Mucosa of stomach (tissue), 1 donor: ENCODE results near the gene CRYGC.
"Not testable (repeated sequence)": the region's sequence is repeated elsewhere in the genome, so short reads cannot be mapped to it uniquely, and the experiment has no call there.

Source experiments
- H3K27me3 ChIP-seq: one replicate; pipeline ENCODE4 v1.7.0; 2013; ENCODE audit warnings: mild to moderate bottlenecking, low read length; ENCODE audit not compliant: control insufficient read depth, insufficient read depth
- H3K36me3 ChIP-seq: one replicate; pipeline ENCODE4 v1.7.0; 2013; ENCODE audit warnings: low read length; ENCODE audit not compliant: control insufficient read depth, insufficient read depth
- H3K4me1 ChIP-seq: one replicate; pipeline ENCODE4 v1.7.0; 2013; ENCODE audit warnings: mild to moderate bottlenecking, low read length; ENCODE audit not compliant: control insufficient read depth, insufficient read depth
- H3K4me3 ChIP-seq: one replicate; pipeline ENCODE4 v1.7.0; 2013; ENCODE audit warnings: low read length
- H3K9ac ChIP-seq: one replicate; pipeline ENCODE4 v1.7.0; 2013; ENCODE audit warnings: mild to moderate bottlenecking, low read length, moderate library complexity
- H3K9me3 ChIP-seq: one replicate; pipeline ENCODE4 v1.7.0; 2013; ENCODE audit warnings: mild to moderate bottlenecking, low read length, moderate library complexity; ENCODE audit not compliant: control insufficient read depth
- donor health status: Pancreatic carcinoma.

The CRYGC gene

GRCh38 chr2:208150094-208150493 is 20.5 kb upstream of the CRYGC start:
- no peaks in the 10 kb centered on the region for H3K36me3 ChIP-seq
- H3K9ac ChIP-seq: no peak overlapping the region
- peaks cover 5% of the 10 kb centered on the region for H3K27me3 ChIP-seq
- no peaks in the 10 kb centered on the region for H3K9me3 ChIP-seq
- no peaks in the 10 kb centered on the region for H3K4me1 ChIP-seq
- H3K4me3 ChIP-seq: no peak overlapping the region

DNA sequence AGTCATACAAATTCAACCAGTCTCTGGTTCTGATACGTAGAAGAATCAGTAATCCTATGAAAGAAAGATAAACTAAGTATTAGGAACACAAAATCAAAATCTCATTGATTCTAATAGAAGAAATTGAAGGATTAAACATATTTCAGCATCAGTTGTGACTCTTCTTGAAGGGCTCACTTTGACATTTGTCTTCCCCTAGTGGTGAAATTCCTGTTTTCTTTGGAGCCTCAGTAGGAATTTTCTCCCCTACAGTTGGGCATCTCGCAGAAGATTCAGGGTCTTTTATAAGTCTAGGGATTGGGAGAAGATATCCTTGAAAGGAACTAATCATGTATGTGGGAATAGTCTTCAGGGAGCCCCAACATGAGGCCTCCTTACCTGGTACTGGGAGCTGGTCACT is 19.2 kb upstream of the CRYGC start:
- no peak overlapping the region for H3K4me3 ChIP-seq
- no peak overlapping the region for H3K9ac ChIP-seq
- no peaks in the 10 kb centered on the region for H3K4me1 ChIP-seq
- H3K27me3 ChIP-seq: peaks cover 5% of the 10 kb centered on the region
- no peaks in the 10 kb centered on the region for H3K9me3 ChIP-seq
- H3K36me3 ChIP-seq: no peaks in the 10 kb centered on the region

- Histone ChIP-seq H3K9ac (no peak overlapping the region), H3K36me3 (no peaks in the 10 kb centered on the region), H3K4me3 (no peak overlapping the region), H3K4me1 (peaks cover 3% of the 10 kb centered on the region), H3K9me3 (no peaks in the 10 kb centered on the region), H3K27me3 (peaks cover 5% of the 10 kb centered on the region)
Measured at GRCh38 chr2:208147759-208148158, 18.1 kb upstream of the CRYGC start.

DNA sequence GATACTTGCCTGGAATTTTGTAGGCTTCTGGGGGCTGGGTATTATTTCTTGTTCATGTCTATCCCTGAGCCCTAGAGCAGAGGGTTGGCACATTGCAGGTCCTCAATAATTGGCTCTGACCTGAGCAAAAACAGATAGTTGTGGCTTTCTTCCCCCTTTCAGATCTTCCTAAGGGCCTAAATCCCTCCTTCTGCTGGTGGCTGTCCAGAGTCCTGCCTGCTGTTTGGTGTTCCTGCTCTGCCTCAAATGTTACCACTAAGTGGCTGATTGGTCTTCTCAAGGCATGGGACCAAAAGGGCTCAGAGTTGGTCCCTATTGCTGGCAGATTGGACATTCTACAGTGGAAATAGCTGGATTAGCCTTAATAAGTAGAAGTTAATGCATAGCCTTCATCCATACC is 17.4 kb upstream of the CRYGC start:
- H3K4me1 ChIP-seq: peaks cover 6% of the 10 kb centered on the region
- no peak overlapping the region for H3K4me3 ChIP-seq
- peaks cover 5% of the 10 kb centered on the region for H3K27me3 ChIP-seq
- H3K36me3 ChIP-seq: no peaks in the 10 kb centered on the region
- no peaks in the 10 kb centered on the region for H3K9me3 ChIP-seq
- no peak overlapping the region for H3K9ac ChIP-seq

- Histone ChIP-seq H3K27me3 (peaks cover 5% of the 10 kb centered on the region), H3K9me3 (no peaks in the 10 kb centered on the region), H3K4me1 (peaks cover 6% of the 10 kb centered on the region), H3K4me3 (no peak within 1 kb of the TSS), H3K9ac (no peak within 1 kb of the TSS), H3K36me3 (no peaks in the 10 kb centered on the region)
Measured at GRCh38 chr2:208146006-208146405, 16.4 kb upstream of the CRYGC start, which contains the start of gene CRYGB. TSS of gene CRYGB (minus strand) at chr2:208146158. CDS start at chr2:208146120, 38 bp downstream.

GRCh38 chr2:208142925-208143799 is 13.5 kb upstream of the CRYGC start:
- Histone ChIP-seq H3K27me3 (peaks cover 5% of the 10 kb centered on the region), H3K36me3 (no peaks in the 10 kb centered on the region), H3K4me3 (no peak overlapping the region), H3K9ac (no peak overlapping the region), H3K9me3 (no peaks in the 10 kb centered on the region), H3K4me1 (peaks cover 6% of the 10 kb centered on the region)

DNA sequence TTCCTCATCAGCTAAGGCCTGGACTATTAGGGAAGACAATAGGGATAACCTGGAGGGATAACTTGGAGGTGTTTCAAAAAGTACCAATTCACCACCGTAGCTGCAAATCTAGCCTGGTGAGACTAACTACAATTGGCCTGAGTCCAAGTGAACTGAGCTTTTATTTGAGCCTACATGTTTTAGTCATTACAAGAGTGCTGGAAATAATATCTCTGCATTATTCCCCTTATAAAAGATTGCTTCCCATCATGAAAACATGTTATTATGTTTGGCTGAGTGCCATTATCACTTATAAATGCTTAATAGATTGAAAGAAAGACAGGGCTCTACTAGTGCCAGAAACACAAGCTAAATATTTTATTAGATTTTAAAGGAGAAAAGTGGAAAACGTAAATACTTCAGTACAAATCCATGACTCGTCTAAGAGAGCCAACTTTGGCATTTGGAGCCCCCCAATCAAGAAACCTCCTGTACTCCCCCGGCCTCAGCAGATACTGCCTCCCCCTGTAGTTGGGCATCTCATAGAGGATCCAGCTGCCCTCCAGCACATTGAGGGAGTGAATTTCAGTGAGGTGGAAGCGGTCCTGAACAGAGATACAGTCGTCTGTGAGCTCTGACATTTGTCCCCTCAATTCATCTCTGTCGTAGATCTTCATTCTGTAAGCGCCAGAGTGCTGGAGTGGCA is 12.8 kb upstream of the CRYGC start:
- H3K4me3 ChIP-seq: no peak overlapping the region
- peaks cover 4% of the 10 kb centered on the region for H3K27me3 ChIP-seq
- no peak overlapping the region for H3K9ac ChIP-seq
- no peaks in the 10 kb centered on the region for H3K9me3 ChIP-seq
- H3K4me1 ChIP-seq: peaks cover 6% of the 10 kb centered on the region
- no peaks in the 10 kb centered on the region for H3K36me3 ChIP-seq

- Histone ChIP-seq H3K27me3 (no peaks in the 10 kb centered on the region), H3K4me3 (no peak overlapping the region), H3K36me3 (no peaks in the 10 kb centered on the region), H3K9ac (no peak overlapping the region), H3K4me1 (peaks cover 30% of the 10 kb centered on the region), H3K9me3 (no peaks in the 10 kb centered on the region)
Measured at GRCh38 chr2:208139447-208139846, 9.8 kb upstream of the CRYGC start.

- H3K9me3 ChIP-seq, H3K9ac ChIP-seq, H3K27me3 ChIP-seq, H3K4me3 ChIP-seq, H3K36me3 ChIP-seq: not testable (repeated sequence)
- H3K4me1 ChIP-seq: peaks cover 30% of the 10 kb centered on the region
Measured at GRCh38 chr2:208138334-208138733, 8.7 kb upstream of the CRYGC start.

- no peaks in the 10 kb centered on the region for H3K27me3 ChIP-seq
- H3K9ac ChIP-seq: peak overlapping the region; percentile 11
- no peaks in the 10 kb centered on the region for H3K36me3 ChIP-seq
- peaks cover 24% of the 10 kb centered on the region for H3K4me1 ChIP-seq
- no peak overlapping the region for H3K4me3 ChIP-seq
- no peaks in the 10 kb centered on the region for H3K9me3 ChIP-seq
Measured at GRCh38 chr2:208136716-208137094, 7.1 kb upstream of the CRYGC start.

DNA sequence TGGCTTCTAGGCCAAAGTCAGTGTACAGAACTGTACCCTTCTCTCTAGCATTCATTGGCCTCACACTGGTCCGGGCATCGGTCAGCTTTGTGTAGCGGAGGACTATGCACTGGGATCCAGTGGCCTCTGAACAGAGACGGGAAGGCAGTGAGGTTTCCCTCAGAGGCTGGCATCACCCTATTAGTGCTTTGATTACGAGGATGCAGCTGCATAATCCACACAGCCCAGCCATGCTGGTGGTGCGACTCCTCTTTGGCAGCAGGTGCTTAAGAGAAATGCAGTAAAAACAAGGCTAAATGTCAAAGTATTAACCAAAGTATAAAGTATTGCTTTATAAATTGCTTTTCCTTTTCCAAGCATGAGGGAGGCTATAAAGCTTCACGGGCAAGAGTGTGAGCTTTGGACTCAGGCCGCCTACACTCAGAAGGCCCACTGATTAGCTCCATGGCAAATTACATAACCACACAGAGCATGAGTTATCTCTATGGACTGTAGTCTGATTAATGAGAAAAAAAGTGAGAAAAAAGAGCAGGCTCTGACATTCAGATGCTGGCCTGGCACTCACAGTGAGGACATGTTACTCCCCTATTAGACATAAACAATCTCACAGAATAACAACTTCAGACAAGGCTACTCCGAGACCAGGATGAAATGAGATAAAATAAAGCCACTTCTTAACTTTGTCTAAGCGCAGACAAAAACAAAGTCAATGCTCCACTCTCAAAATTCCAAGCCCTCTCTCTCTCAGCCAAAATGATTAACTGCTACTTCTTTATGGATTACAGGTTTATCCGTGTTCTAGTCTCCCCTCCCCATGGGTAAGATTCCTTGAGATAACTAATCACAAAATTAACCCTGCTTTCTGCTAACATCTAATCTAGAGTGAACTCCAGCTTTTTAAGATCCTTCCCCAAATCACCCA is 6.4 kb upstream of the CRYGC start:
- H3K27me3 ChIP-seq: no peaks in the 10 kb centered on the region
- no peaks in the 10 kb centered on the region for H3K36me3 ChIP-seq
- no peak overlapping the region for H3K4me3 ChIP-seq
- no peaks in the 10 kb centered on the region for H3K9me3 ChIP-seq
- H3K9ac ChIP-seq: peak overlapping the region; percentile 11
- H3K4me1 ChIP-seq: peaks cover 25% of the 10 kb centered on the region
